ENCODE results near the gene TPSG1.

The TPSG1 gene

GRCh38 chr16:1176280-1176897 lies 48.7 kb downstream of the TPSG1 start:
- no peak overlapping the region for H3K4me3 ChIP-seq (ENCODE audit: low read length)
- TF ChIP-seq ZNF274 (IDR thresholded peaks at IDR 0.05; ENCODE audit: low read depth, low read length), result no peak

- no peak for TF ChIP-seq ZNF274 (IDR thresholded peaks at IDR 0.05; ENCODE audit: low read depth, low read length)
- H3K4me3 ChIP-seq (ENCODE audit: low read length), result no peak overlapping the region
Measured at GRCh38 chr16:1175566-1176279, 49.3 kb downstream of the TPSG1 start.

- H3K4me3 ChIP-seq (ENCODE audit: low read length), result no peak overlapping the region
- no peak for TF ChIP-seq ZNF274 (IDR thresholded peaks at IDR 0.05; ENCODE audit: low read depth, low read length)
Measured at GRCh38 chr16:1174477-1175357, 50.4 kb downstream of the TPSG1 start.

GRCh38 chr16:1173788-1174451 lies 51.1 kb downstream of the TPSG1 start:
- no peak for TF ChIP-seq ZNF274 (IDR thresholded peaks at IDR 0.05; ENCODE audit: low read depth, low read length)
- no peak overlapping the region for H3K4me3 ChIP-seq (ENCODE audit: low read length)

GRCh38 chr16:1172651-1173050 lies 52.4 kb downstream of the TPSG1 start:
- H3K4me3 ChIP-seq (ENCODE audit: low read length), result no peak overlapping the region
- TF ChIP-seq ZNF274 (IDR thresholded peaks at IDR 0.05; ENCODE audit: low read depth, low read length), result no peak

GRCh38 chr16:1171854-1172428 lies 53.1 kb downstream of the TPSG1 start:
- no peak for TF ChIP-seq ZNF274 (IDR thresholded peaks at IDR 0.05; ENCODE audit: low read depth, low read length)
- no peak overlapping the region for H3K4me3 ChIP-seq (ENCODE audit: low read length)

All from GM08714 (cell line).